ENCODE data around the gene DOCK8.
"Not testable (repeated sequence)": the region's sequence is repeated elsewhere in the genome, so short reads cannot be mapped to it uniquely, and the experiment has no call there.

The DOCK8 gene

GRCh38 chr9:372128-372527 lies 157.5 kb downstream of the DOCK8 start:
- no peak for DNase-seq

GRCh38 chr9:373759-374206 lies 159.1 kb downstream of the DOCK8 start:
- no peak for DNase-seq

- DNase-seq: no peak
These were observed 160.1 kb downstream of the DOCK8 start for GRCh38 chr9:374736-375135.

GRCh38 chr9:376115-376514 lies 161.4 kb downstream of the DOCK8 start:
- no peak for DNase-seq

- DNase-seq: peak; percentile 16
These were observed 163.6 kb downstream of the DOCK8 start for GRCh38 chr9:378263-378662.

GRCh38 chr9:382383-382782 lies 167.7 kb downstream of the DOCK8 start:
- DNase-seq: no peak

- peak; percentile 64 for DNase-seq
These were observed 171.2 kb downstream of the DOCK8 start for GRCh38 chr9:385818-386398.

- DNase-seq: no peak
These were observed 174.5 kb downstream of the DOCK8 start for GRCh38 chr9:389159-389558.

- no peak for DNase-seq
These were observed 175.1 kb downstream of the DOCK8 start for GRCh38 chr9:389758-390157.

GRCh38 chr9:392077-392804 lies 177.6 kb downstream of the DOCK8 start:
- DNase-seq: no peak

GRCh38 chr9:394347-395052 lies 179.8 kb downstream of the DOCK8 start:
- no peak for DNase-seq

GRCh38 chr9:396396-396795 lies 181.7 kb downstream of the DOCK8 start:
- no peak for DNase-seq

- no peak for DNase-seq
These were observed 183.4 kb downstream of the DOCK8 start for GRCh38 chr9:398085-398484.

- no peak for DNase-seq
These were observed 186.6 kb downstream of the DOCK8 start for GRCh38 chr9:401223-401622.

GRCh38 chr9:404234-404633 lies 189.6 kb downstream of the DOCK8 start:
- DNase-seq: no peak

- no peak for DNase-seq
These were observed 190.7 kb downstream of the DOCK8 start for GRCh38 chr9:405341-405740.

- no peak for DNase-seq
These were observed 192.4 kb downstream of the DOCK8 start for GRCh38 chr9:406886-407654.

GRCh38 chr9:409655-410054 lies 195.0 kb downstream of the DOCK8 start:
- DNase-seq: not testable (repeated sequence)

- DNase-seq: no peak
These were observed 199.9 kb downstream of the DOCK8 start for GRCh38 chr9:414595-414994.

- DNase-seq: no peak
These were observed 205.0 kb downstream of the DOCK8 start for GRCh38 chr9:419571-420171.

- no peak for DNase-seq
These were observed 207.2 kb downstream of the DOCK8 start for GRCh38 chr9:421896-422295.

- DNase-seq: no peak
These were observed 211.6 kb downstream of the DOCK8 start for GRCh38 chr9:426264-426663.

GRCh38 chr9:426976-427375 lies 212.3 kb downstream of the DOCK8 start:
- DNase-seq: no peak

Data from hematopoietic multipotent progenitor cell treated with erythropoietin and hydrocortisone succinate and interleukin-3 and kit ligand, for 4 days (in vitro differentiated cells).